ENCODE data around the gene CDK16. TPM values are rescaled to one million over a fixed set of nuclear protein-coding genes. Genes with fewer than 3 reads are reported as not detected.
A peak's percentile ranks its signal among the peaks of the same experiment; 100 is the strongest.

CDK16 gene
- total and polyA plus RNA-seq, 9 of the 15 experiments (the other 6 are each of a cell fraction or from before 2014, with no cell fraction given): 3.9 to 104 (median 57.5) TPM

GRCh38 chrX:47232803-47233332 is 14.4 kb downstream of the CDK16 start, which contains the start of gene USP11 (continued):
- TF ChIP-seq, protein P1, sequence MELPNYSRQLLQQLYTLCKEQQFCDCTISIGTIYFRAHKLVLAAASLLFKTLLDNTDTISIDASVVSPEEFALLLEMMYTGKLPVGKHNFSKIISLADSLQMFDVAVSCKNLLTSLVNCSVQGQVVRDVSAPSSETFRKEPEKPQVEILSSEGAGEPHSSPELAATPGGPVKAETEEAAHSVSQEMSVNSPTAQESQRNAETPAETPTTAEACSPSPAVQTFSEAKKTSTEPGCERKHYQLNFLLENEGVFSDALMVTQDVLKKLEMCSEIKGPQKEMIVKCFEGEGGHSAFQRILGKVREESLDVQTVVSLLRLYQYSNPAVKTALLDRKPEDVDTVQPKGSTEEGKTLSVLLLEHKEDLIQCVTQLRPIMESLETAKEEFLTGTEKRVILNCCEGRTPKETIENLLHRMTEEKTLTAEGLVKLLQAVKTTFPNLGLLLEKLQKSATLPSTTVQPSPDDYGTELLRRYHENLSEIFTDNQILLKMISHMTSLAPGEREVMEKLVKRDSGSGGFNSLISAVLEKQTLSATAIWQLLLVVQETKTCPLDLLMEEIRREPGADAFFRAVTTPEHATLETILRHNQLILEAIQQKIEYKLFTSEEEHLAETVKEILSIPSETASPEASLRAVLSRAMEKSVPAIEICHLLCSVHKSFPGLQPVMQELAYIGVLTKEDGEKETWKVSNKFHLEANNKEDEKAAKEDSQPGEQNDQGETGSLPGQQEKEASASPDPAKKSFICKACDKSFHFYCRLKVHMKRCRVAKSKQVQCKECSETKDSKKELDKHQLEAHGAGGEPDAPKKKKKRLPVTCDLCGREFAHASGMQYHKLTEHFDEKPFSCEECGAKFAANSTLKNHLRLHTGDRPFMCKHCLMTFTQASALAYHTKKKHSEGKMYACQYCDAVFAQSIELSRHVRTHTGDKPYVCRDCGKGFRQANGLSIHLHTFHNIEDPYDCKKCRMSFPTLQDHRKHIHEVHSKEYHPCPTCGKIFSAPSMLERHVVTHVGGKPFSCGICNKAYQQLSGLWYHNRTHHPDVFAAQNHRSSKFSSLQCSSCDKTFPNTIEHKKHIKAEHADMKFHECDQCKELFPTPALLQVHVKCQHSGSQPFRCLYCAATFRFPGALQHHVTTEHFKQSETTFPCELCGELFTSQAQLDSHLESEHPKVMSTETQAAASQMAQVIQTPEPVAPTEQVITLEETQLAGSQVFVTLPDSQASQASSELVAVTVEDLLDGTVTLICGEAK (IDR thresholded peaks at IDR 0.05): peak; percentile 81
- TF ChIP-seq, protein P1 (CRISPR knock-in tag; IDR thresholded peaks at IDR 0.05): no peak
- TF ChIP-seq HDAC1 (IDR thresholded peaks at IDR 0.05) (peak in 1 of 2 experiments; percentile 72; a peak in 2 of 4 replicates), MEF2A (IDR thresholded peaks at IDR 0.05; ENCODE audit: control insufficient read depth, low read depth, low read length) (no peak), ZNF668 (CRISPR knock-in tag; IDR thresholded peaks at IDR 0.05) (no peak), ZNF76 (CRISPR knock-in tag; IDR thresholded peaks at IDR 0.05; ENCODE audit: borderline replicate concordance) (no peak), HNRNPUL1 (IDR thresholded peaks at IDR 0.05; ENCODE audit: low read length) (no peak), ZNF197 (CRISPR knock-in tag; IDR thresholded peaks at IDR 0.05; ENCODE audit: low read depth) (no peak), RFX1 (IDR thresholded peaks at IDR 0.05) (no peak), FIP1L1 (IDR thresholded peaks at IDR 0.05; ENCODE audit: low read depth, low read length, poor library complexity, severe bottlenecking) (peak; percentile 39), EGR1 (conservative IDR thresholded peaks at IDR 0.05) (peak; percentile 87), GABPA (tag; conservative IDR thresholded peaks at IDR 0.05; ENCODE audit: low read depth) (peak; percentile 89), KLF1 (tag; IDR thresholded peaks at IDR 0.05) (no peak)
- TF ChIP-seq, protein P2, sequence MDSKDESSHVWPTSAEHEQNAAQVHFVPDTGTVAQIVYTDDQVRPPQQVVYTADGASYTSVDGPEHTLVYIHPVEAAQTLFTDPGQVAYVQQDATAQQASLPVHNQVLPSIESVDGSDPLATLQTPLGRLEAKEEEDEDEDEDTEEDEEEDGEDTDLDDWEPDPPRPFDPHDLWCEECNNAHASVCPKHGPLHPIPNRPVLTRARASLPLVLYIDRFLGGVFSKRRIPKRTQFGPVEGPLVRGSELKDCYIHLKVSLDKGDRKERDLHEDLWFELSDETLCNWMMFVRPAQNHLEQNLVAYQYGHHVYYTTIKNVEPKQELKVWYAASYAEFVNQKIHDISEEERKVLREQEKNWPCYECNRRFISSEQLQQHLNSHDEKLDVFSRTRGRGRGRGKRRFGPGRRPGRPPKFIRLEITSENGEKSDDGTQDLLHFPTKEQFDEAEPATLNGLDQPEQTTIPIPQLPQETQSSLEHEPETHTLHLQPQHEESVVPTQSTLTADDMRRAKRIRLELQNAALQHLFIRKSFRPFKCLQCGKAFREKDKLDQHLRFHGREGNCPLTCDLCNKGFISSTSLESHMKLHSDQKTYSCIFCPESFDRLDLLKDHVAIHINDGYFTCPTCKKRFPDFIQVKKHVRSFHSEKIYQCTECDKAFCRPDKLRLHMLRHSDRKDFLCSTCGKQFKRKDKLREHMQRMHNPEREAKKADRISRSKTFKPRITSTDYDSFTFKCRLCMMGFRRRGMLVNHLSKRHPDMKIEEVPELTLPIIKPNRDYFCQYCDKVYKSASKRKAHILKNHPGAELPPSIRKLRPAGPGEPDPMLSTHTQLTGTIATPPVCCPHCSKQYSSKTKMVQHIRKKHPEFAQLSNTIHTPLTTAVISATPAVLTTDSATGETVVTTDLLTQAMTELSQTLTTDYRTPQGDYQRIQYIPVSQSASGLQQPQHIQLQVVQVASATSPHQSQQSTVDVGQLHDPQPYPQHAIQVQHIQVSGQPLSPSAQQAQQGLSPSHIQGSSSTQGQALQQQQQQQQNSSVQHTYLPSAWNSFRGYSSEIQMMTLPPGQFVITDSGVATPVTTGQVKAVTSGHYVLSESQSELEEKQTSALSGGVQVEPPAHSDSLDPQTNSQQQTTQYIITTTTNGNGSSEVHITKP (IDR thresholded peaks at IDR 0.05; ENCODE audit: partially characterized antibody): no peak
